ENCODE measurements around the gene UMODL1.

Gene UMODL1

DNA sequence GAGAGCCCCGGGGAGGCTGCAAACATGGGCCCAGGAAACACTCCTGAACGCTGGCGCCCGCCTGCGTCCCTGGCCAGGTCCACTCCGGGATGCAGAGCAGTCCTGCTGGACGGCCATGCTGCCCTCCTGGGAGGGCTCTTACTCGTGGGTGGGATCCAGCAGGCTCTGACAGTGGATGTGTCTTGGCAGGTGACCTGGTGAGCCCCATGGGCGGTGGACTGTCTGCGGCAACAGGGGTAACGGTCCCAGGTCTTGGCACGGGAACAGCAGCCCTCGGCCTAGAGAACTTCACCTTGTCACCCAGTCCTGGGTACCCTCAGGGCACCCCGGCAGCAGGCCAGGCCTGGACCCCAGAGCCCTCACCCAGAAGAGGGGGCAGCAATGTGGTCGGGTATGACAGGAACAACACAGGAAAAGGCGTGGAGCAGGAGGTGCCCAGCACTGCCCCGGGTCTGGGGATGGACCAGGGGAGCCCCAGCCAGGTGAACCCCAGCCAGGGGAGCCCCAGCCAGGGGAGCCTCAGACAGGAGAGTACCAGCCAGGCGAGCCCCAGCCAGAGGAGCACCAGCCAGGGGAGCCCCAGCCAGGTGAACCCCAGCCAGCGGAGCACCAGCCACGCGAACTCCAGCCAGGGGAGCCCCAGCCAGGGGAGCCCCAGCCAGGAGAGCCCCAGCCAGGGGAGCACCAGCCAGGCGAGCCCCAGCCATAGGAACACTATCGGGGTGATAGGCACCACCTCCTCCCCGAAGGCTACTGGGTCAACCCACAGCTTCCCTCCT lies 39.8 kb downstream of the UMODL1 start:
- in situ Hi-C loops (cut with MboI; ENCODE audit: low sequenced_read_pairs, unreplicated experiment), result loop anchor here (10.0 to 25.0 kb wide), 2 partner anchors 306 to 499 kb away; no protein-coding TSS in a partner anchor
- no peak for DNase-seq (ENCODE audit: low spot score)
- TF ChIP-seq, protein P1, sequence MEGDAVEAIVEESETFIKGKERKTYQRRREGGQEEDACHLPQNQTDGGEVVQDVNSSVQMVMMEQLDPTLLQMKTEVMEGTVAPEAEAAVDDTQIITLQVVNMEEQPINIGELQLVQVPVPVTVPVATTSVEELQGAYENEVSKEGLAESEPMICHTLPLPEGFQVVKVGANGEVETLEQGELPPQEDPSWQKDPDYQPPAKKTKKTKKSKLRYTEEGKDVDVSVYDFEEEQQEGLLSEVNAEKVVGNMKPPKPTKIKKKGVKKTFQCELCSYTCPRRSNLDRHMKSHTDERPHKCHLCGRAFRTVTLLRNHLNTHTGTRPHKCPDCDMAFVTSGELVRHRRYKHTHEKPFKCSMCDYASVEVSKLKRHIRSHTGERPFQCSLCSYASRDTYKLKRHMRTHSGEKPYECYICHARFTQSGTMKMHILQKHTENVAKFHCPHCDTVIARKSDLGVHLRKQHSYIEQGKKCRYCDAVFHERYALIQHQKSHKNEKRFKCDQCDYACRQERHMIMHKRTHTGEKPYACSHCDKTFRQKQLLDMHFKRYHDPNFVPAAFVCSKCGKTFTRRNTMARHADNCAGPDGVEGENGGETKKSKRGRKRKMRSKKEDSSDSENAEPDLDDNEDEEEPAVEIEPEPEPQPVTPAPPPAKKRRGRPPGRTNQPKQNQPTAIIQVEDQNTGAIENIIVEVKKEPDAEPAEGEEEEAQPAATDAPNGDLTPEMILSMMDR (IDR thresholded peaks at IDR 0.05; ENCODE audit: borderline replicate concordance, control extremely low read depth, extremely low read depth, insufficient read depth, missing control alignments), result no peak

DNA sequence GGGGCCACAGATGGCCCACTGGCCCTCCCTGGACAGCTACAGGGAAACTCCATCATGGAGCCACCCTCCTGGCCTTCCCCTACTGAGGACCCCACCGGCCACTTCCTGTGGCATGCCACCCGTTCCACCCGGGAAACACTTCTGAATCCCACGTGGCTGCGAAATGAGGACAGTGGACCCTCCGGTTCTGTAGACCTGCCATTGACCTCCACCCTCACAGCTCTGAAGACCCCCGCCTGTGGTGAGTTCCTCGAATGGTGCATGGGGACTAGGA lies 40.3 kb downstream of the UMODL1 start:
- in situ Hi-C loops (cut with MboI; ENCODE audit: low sequenced_read_pairs, unreplicated experiment), result loop anchor here (10.0 to 25.0 kb wide), 2 partner anchors 307 to 499 kb away; no protein-coding TSS in a partner anchor
- TF ChIP-seq, protein P1 (IDR thresholded peaks at IDR 0.05; ENCODE audit: borderline replicate concordance, control extremely low read depth, extremely low read depth, insufficient read depth, missing control alignments), result no peak
- no peak for DNase-seq (ENCODE audit: low spot score)

DNA sequence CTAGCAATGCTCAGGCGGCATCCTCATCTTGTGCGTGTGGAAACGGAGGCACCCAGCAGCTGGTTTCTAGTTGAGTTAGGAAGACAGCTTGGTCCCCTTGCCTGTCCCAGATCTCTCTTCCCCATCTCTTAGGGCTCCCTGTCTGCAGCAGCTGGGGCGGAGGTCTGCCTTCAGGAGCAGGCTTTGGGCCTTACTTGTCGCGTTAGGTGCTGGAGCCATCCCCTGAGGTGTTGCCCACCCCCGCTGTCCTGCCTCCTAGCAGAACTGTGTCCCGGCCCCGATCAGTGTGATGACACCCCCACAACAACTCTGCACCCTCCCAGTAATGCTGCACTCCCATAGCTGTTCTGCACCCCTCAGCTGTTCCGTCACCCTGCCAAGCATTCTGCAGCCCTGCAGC lies 40.7 kb downstream of the UMODL1 start:
- in situ Hi-C loops (cut with MboI; ENCODE audit: low sequenced_read_pairs, unreplicated experiment), result loop anchor here (10.0 to 25.0 kb wide), 2 partner anchors 307 to 500 kb away; no protein-coding TSS in a partner anchor
- TF ChIP-seq, protein P1 (IDR thresholded peaks at IDR 0.05; ENCODE audit: borderline replicate concordance, control extremely low read depth, extremely low read depth, insufficient read depth, missing control alignments), result no peak
- DNase-seq (ENCODE audit: low spot score), result no peak

DNA sequence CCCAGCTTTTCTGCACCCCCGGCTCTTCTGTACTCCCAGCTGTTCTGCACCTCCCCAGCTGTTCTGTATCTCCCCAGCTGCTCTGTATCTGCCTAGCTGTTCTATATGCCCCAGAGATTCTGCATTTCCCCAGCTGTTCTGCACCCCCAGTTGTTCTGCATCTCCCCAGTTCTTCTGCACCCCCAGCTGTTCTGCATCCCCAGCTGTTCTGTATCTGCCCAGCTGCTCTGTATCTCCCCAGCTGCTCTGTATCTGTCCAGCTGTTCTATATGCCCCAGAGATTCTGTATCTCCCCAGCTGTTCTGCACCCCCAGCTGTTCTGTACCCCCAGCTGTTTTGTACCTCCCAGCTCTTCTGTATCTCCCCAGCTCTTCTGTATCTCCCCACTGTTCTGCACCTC lies 41.1 kb downstream of the UMODL1 start:
- TF ChIP-seq, protein P1 (IDR thresholded peaks at IDR 0.05; ENCODE audit: borderline replicate concordance, control extremely low read depth, extremely low read depth, insufficient read depth, missing control alignments), result no peak
- in situ Hi-C loops (cut with MboI; ENCODE audit: low sequenced_read_pairs, unreplicated experiment), result loop anchor here (10.0 to 25.0 kb wide), 2 partner anchors 307 to 500 kb away; no protein-coding TSS in a partner anchor
- DNase-seq (ENCODE audit: low spot score), result no peak

DNA sequence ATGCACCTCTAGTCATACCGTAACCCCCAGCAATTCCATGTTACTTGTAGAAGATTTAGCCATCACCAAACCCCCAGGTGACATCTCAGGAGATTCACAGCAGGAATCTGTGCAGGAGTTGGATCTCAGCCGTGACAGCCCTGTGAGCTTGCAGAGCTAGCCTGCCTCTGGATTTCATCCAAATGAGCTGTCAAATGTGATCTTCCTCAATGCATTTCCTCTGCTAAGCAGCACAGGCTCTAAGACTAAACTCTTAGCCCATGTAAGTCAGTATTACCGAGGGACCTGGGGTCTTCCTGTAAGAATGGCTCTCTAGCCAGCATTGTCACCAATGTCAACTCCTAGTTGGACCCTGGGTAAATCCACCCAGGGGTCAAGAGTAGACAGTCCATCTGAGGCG lies 41.7 kb downstream of the UMODL1 start:
- TF ChIP-seq, protein P1 (IDR thresholded peaks at IDR 0.05; ENCODE audit: borderline replicate concordance, control extremely low read depth, extremely low read depth, insufficient read depth, missing control alignments), result no peak

DNA sequence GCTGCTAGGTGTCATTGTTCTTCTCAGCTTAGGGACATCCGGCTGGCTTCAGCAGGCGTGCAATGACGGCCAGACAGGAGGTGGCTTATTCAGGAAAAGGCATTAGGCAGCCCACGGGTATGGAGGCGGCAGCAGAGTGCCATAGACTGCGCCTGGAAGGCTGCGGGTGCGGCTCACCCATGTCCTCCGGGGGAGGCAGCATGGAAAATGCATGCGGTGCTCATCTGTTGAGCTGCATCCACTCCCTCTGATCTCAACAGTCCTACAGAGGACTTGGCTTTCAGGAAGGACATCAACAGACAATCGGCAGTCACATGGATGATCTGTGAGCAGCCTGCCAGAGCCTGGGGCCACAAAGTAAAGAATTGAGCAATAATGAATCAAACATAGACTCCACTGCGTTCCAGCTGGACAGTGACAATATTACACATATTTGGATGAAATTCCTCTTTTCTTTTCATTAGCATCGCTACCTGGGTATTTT lies 42.9 kb downstream of the UMODL1 start:
- TF ChIP-seq, protein P1 (IDR thresholded peaks at IDR 0.05; ENCODE audit: borderline replicate concordance, control extremely low read depth, extremely low read depth, insufficient read depth, missing control alignments), result no peak
- no peak for DNase-seq (ENCODE audit: low spot score)
- in situ Hi-C loops (cut with MboI; ENCODE audit: low sequenced_read_pairs, unreplicated experiment), result loop anchor here (10.0 to 25.0 kb wide), 2 partner anchors 309 to 502 kb away; no protein-coding TSS in a partner anchor

More for the DNA sequence above, 41.7 kb downstream of the UMODL1 start:
- DNase-seq (ENCODE audit: low spot score), result no peak
- in situ Hi-C loops (cut with MboI; ENCODE audit: low sequenced_read_pairs, unreplicated experiment), result loop anchor here (10.0 to 25.0 kb wide), 2 partner anchors 308 to 501 kb away; no protein-coding TSS in a partner anchor

Data from GM13976 (cell line).